Measurements from ENCODE around the gene BTBD10. TPM values are rescaled to one million over a fixed set of nuclear protein-coding genes. Genes with fewer than 3 reads are reported as not detected.
"Not testable (repeated sequence)": the region's sequence is repeated elsewhere in the genome, so short reads cannot be mapped to it uniquely, and the experiment has no call there.

The BTBD10 gene
- total RNA-seq, 1 experiment from 2014 or later = 18.4 TPM

GRCh38 chr11:13438291-13438690 lies 24.7 kb downstream of the BTBD10 start:
- no TSS peak for BruUV-seq (replicated peaks)
- Histone ChIP-seq H3K27me3 (replicated peaks; ENCODE audit: insufficient read depth, low read depth, low read length, poor library complexity) (no peaks in the 10 kb centered on the region), H3K27ac (ENCODE audit: low read depth, low read length, poor library complexity, severe bottlenecking) (no peak overlapping the region), H3K4me1 (ENCODE audit: insufficient read depth, low read length, poor library complexity, severe bottlenecking) (no peaks in the 10 kb centered on the region), H3K4me3 (ENCODE audit: low read depth, low read length, poor library complexity, severe bottlenecking) (no peak overlapping the region), H3K9me3 (ENCODE audit: low read depth, low read length, poor library complexity, severe bottlenecking) (no peaks in the 10 kb centered on the region), H3K36me3 (ENCODE audit: insufficient read depth, low read length, poor library complexity, severe bottlenecking) (no peaks in the 10 kb centered on the region)
- no peak for TF ChIP-seq EZH2 (IDR thresholded peaks at IDR 0.05; ENCODE audit: borderline replicate concordance, low read depth, low read length, poor library complexity, severe bottlenecking)
- no peak for TF ChIP-seq CTCF (conservative IDR thresholded peaks at IDR 0.05; ENCODE audit: low read depth, low read length)
- DNase-seq (ENCODE audit: low spot score) = no peak
- CTCF ChIA-PET = no interaction called here
- intact Hi-C loops (cut with micrococcal nuclease; ENCODE audit: unreplicated experiment) = no loop called here
- POLR2A ChIA-PET (ENCODE audit: low non-redundant PET) = no interaction called here

- POLR2A ChIA-PET (ENCODE audit: low non-redundant PET) = not testable (repeated sequence)
These were observed 26.2 kb downstream of the BTBD10 start for GRCh38 chr11:13436836-13437235.

GRCh38 chr11:13434247-13435205 lies 28.5 kb downstream of the BTBD10 start:
- TF ChIP-seq CTCF (conservative IDR thresholded peaks at IDR 0.05; ENCODE audit: low read depth, low read length) (no peak), EZH2 (IDR thresholded peaks at IDR 0.05; ENCODE audit: borderline replicate concordance, low read depth, low read length, poor library complexity, severe bottlenecking) (no peak)
- no TSS peak for BruUV-seq (replicated peaks)
- intact Hi-C loops (cut with micrococcal nuclease; ENCODE audit: unreplicated experiment) = no loop called here
- Histone ChIP-seq H3K27me3 (replicated peaks; ENCODE audit: insufficient read depth, low read depth, low read length, poor library complexity) (no peaks in the 10 kb centered on the region), H3K36me3 (ENCODE audit: insufficient read depth, low read length, poor library complexity, severe bottlenecking) (no peaks in the 10 kb centered on the region), H3K4me1 (ENCODE audit: insufficient read depth, low read length, poor library complexity, severe bottlenecking) (no peaks in the 10 kb centered on the region), H3K9me3 (ENCODE audit: low read depth, low read length, poor library complexity, severe bottlenecking) (no peaks in the 10 kb centered on the region), H3K27ac (ENCODE audit: low read depth, low read length, poor library complexity, severe bottlenecking) (no peak overlapping the region), H3K4me3 (ENCODE audit: low read depth, low read length, poor library complexity, severe bottlenecking) (no peak overlapping the region)
- POLR2A ChIA-PET (ENCODE audit: low non-redundant PET) = no interaction called here
- DNase-seq (ENCODE audit: low spot score) = no peak
- CTCF ChIA-PET = no interaction called here

More at GRCh38 chr11:13436836-13437235, 26.2 kb downstream of the BTBD10 start:
- H3K27ac ChIP-seq (ENCODE audit: low read depth, low read length, poor library complexity, severe bottlenecking); DNase-seq (ENCODE audit: low spot score); CTCF ChIA-PET; H3K36me3 ChIP-seq (ENCODE audit: insufficient read depth, low read length, poor library complexity, severe bottlenecking); H3K4me1 ChIP-seq (ENCODE audit: insufficient read depth, low read length, poor library complexity, severe bottlenecking); H3K9me3 ChIP-seq (ENCODE audit: low read depth, low read length, poor library complexity, severe bottlenecking); intact Hi-C loops (cut with micrococcal nuclease; ENCODE audit: unreplicated experiment); H3K4me3 ChIP-seq (ENCODE audit: low read depth, low read length, poor library complexity, severe bottlenecking); BruUV-seq (replicated peaks); H3K27me3 ChIP-seq (replicated peaks; ENCODE audit: insufficient read depth, low read depth, low read length, poor library complexity): not testable (repeated sequence)

GRCh38 chr11:13433437-13433836 lies 29.6 kb downstream of the BTBD10 start:
- ChIA-PET POLR2A (ENCODE audit: low non-redundant PET) (no interaction called here), CTCF (no interaction called here)
- intact Hi-C loops (cut with micrococcal nuclease; ENCODE audit: unreplicated experiment) = no loop called here
- Histone ChIP-seq H3K4me1 (ENCODE audit: insufficient read depth, low read length, poor library complexity, severe bottlenecking) (no peaks in the 10 kb centered on the region), H3K4me3 (ENCODE audit: low read depth, low read length, poor library complexity, severe bottlenecking) (no peak overlapping the region), H3K36me3 (ENCODE audit: insufficient read depth, low read length, poor library complexity, severe bottlenecking) (no peaks in the 10 kb centered on the region), H3K27me3 (replicated peaks; ENCODE audit: insufficient read depth, low read depth, low read length, poor library complexity) (no peaks in the 10 kb centered on the region), H3K9me3 (ENCODE audit: low read depth, low read length, poor library complexity, severe bottlenecking) (peaks cover 2% of the 10 kb centered on the region), H3K27ac (ENCODE audit: low read depth, low read length, poor library complexity, severe bottlenecking) (no peak overlapping the region)
- no peak for DNase-seq (ENCODE audit: low spot score)
- BruUV-seq (replicated peaks) = no TSS peak
- TF ChIP-seq EZH2 (IDR thresholded peaks at IDR 0.05; ENCODE audit: borderline replicate concordance, low read depth, low read length, poor library complexity, severe bottlenecking) = no peak
- TF ChIP-seq CTCF (conservative IDR thresholded peaks at IDR 0.05; ENCODE audit: low read depth, low read length) = no peak

All from A673 (cell line).